Neural progenitor cell (in vitro differentiated cells): ENCODE data around the gene EGFLAM. TPM values are rescaled to one million over a fixed set of nuclear protein-coding genes. Genes with fewer than 3 reads are reported as not detected.

Source experiments
- DNase-seq: peaks from one replicate; pipeline ENCODE4 v3.0.0-alpha.2; 2016; ENCODE audit warnings: low spot score
- H2AFZ ChIP-seq: fragments of 200-600 bp; sonication (generic); replicated peaks from 2 replicates; pipeline ENCODE4 v1.6.1; 2016; ENCODE audit warnings: antibody characterized with exemption
- H3F3A ChIP-seq: fragments of 200-600 bp; sonication (generic); 2 replicates; pipeline ENCODE4 v1.6.1; 2016; ENCODE audit warnings: antibody characterized with exemption, low read depth
- H3K27ac ChIP-seq: fragments of 200-600 bp; sonication (generic); 2 replicates; pipeline ENCODE4 v1.5.1; 2016; ENCODE audit warnings: mild to moderate bottlenecking
- H3K27me3 ChIP-seq: fragments of 200-600 bp; sonication (generic); 2 replicates; pipeline ENCODE4 v1.6.1; 2016; ENCODE audit warnings: mild to moderate bottlenecking, moderate library complexity
- H3K36me3 ChIP-seq: fragments of 200-600 bp; sonication (generic); 2 replicates; pipeline ENCODE4 v1.5.1; 2016
- H3K4me1 ChIP-seq: fragments of 200-600 bp; sonication (generic); 2 replicates; pipeline ENCODE4 v1.6.1; 2016; ENCODE audit warnings: mixed run types
- H3K4me2 ChIP-seq: fragments of 200-600 bp; sonication (generic); 2 replicates; pipeline ENCODE4 v1.6.1; 2016
- H3K4me3 ChIP-seq: fragments of 200-600 bp; sonication (generic); 2 replicates; pipeline ENCODE4 v1.5.1; 2016
- H3K79me2 ChIP-seq: fragments of 200-600 bp; sonication (generic); 2 replicates; pipeline ENCODE4 v1.6.1; 2016; ENCODE audit warnings: low read depth
- H3K9ac ChIP-seq: fragments of 200-600 bp; sonication (generic); 2 replicates; pipeline ENCODE4 v1.6.1; 2016
- H3K9me3 ChIP-seq: fragments of 200-600 bp; sonication (generic); 2 replicates; pipeline ENCODE4 v1.5.1; 2016; ENCODE audit warnings: low read depth
- H4K20me1 ChIP-seq: fragments of 200-600 bp; sonication (generic); 2 replicates; pipeline ENCODE4 v1.6.1; 2016; ENCODE audit warnings: low read depth
- H3K27ac Mint-ChIP-seq: 3 replicates; pipeline ENCODE4 v1.8.0; 2021; ENCODE audit warnings: mixed read lengths
- H3K27me3 Mint-ChIP-seq: 2 replicates; pipeline ENCODE4 v1.8.0; 2022; ENCODE audit warnings: low read depth, mild to moderate bottlenecking, inconsistent platforms, moderate library complexity, mixed read lengths; ENCODE audit not compliant: insufficient read depth
- H3K36me3 Mint-ChIP-seq: 3 replicates; pipeline ENCODE4 v1.8.0; 2021; ENCODE audit warnings: mixed read lengths
- H3K4me1 Mint-ChIP-seq: 3 replicates; pipeline ENCODE4 v1.8.0; 2021; ENCODE audit warnings: mixed read lengths
- H3K4me3 Mint-ChIP-seq: 3 replicates; pipeline ENCODE4 v1.8.0; 2021; ENCODE audit warnings: mild to moderate bottlenecking, moderate library complexity, mixed read lengths
- H3K9me3 Mint-ChIP-seq: 3 replicates; pipeline ENCODE4 v1.8.0; 2020; ENCODE audit warnings: mixed read lengths
- EZH2 ChIP-seq: fragments of 200-600 bp; sonication (generic); IDR thresholded peaks from 2 replicates; pipeline ENCODE4 v1.6.1; 2017; ENCODE audit warnings: antibody characterized with exemption, mild to moderate bottlenecking, moderate library complexity
- EZH2phosphoT487 ChIP-seq: fragments of 200-600 bp; sonication (generic); IDR thresholded peaks from 2 replicates; pipeline ENCODE4 v1.6.1; 2017; ENCODE audit warnings: antibody characterized with exemption
- total RNA-seq: library from RNA; depleted of rRNA; stranded (reverse); fragments of >200 nt; gene quantifications from 2 replicates; pipeline ENCODE4 v1.2.3, GENCODE V29; 2015; ENCODE audit warnings: low replicate concordance
- TF ChIP-seq, protein P1 (sequence below): fragments of 200-600 bp; sonication (generic); IDR thresholded peaks from 2 replicates; pipeline ENCODE4 v1.5.1; 2017; ENCODE audit warnings: antibody characterized with exemption, mild to moderate bottlenecking

Gene EGFLAM
- total RNA-seq, 1 donor from 2014 or later = 0.69 TPM

DNA sequence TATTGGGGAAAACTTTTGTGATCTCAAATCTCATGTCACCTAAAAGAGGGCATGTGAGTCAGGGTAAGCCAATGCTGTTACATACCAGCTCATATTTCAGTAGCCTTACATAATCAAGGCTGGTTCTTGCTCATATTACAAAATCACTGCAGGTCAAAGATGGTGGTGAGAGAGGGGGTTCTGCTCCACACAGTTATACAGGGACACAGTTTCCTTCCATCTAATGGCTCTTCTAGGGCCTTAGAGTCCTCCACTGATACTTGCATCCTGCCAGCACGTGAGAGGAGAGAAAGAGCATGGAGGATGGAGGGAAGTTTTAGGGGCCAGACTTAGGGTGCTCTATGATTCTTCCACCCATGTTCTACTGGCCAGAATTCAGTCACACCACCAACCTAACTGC, 168.1 kb downstream of the EGFLAM start:
- H3K9me3 Mint-ChIP-seq = no peaks in the 10 kb centered on the region
- no peak overlapping the region for H3K9ac ChIP-seq
- H4K20me1 ChIP-seq = no peaks in the 10 kb centered on the region
- H3K4me2 ChIP-seq = no peak overlapping the region
- no peaks in the 10 kb centered on the region for H3K27me3 ChIP-seq
- no peak overlapping the region for H2AFZ ChIP-seq
- no peaks in the 10 kb centered on the region for H3K4me1 ChIP-seq
- no peak for DNase-seq
- no peak for TF ChIP-seq EZH2
- TF ChIP-seq, protein P1, sequence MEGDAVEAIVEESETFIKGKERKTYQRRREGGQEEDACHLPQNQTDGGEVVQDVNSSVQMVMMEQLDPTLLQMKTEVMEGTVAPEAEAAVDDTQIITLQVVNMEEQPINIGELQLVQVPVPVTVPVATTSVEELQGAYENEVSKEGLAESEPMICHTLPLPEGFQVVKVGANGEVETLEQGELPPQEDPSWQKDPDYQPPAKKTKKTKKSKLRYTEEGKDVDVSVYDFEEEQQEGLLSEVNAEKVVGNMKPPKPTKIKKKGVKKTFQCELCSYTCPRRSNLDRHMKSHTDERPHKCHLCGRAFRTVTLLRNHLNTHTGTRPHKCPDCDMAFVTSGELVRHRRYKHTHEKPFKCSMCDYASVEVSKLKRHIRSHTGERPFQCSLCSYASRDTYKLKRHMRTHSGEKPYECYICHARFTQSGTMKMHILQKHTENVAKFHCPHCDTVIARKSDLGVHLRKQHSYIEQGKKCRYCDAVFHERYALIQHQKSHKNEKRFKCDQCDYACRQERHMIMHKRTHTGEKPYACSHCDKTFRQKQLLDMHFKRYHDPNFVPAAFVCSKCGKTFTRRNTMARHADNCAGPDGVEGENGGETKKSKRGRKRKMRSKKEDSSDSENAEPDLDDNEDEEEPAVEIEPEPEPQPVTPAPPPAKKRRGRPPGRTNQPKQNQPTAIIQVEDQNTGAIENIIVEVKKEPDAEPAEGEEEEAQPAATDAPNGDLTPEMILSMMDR = no peak
- TF ChIP-seq EZH2phosphoT487 = no peak
- H3K9me3 ChIP-seq = no peaks in the 10 kb centered on the region
- H3K36me3 Mint-ChIP-seq = no peaks in the 10 kb centered on the region
- H3K79me2 ChIP-seq = no peaks in the 10 kb centered on the region
- no peaks in the 10 kb centered on the region for H3K36me3 ChIP-seq
- no peak overlapping the region for H3K4me3 Mint-ChIP-seq
- H3K4me3 ChIP-seq = no peak overlapping the region
- no peak overlapping the region for H3K27ac Mint-ChIP-seq
- H3K4me1 Mint-ChIP-seq = peaks cover 18% of the 10 kb centered on the region
- H3K27me3 Mint-ChIP-seq = no peaks in the 10 kb centered on the region
- no peak overlapping the region for H3K27ac ChIP-seq
- H3F3A ChIP-seq = no peaks in the 10 kb centered on the region

DNA sequence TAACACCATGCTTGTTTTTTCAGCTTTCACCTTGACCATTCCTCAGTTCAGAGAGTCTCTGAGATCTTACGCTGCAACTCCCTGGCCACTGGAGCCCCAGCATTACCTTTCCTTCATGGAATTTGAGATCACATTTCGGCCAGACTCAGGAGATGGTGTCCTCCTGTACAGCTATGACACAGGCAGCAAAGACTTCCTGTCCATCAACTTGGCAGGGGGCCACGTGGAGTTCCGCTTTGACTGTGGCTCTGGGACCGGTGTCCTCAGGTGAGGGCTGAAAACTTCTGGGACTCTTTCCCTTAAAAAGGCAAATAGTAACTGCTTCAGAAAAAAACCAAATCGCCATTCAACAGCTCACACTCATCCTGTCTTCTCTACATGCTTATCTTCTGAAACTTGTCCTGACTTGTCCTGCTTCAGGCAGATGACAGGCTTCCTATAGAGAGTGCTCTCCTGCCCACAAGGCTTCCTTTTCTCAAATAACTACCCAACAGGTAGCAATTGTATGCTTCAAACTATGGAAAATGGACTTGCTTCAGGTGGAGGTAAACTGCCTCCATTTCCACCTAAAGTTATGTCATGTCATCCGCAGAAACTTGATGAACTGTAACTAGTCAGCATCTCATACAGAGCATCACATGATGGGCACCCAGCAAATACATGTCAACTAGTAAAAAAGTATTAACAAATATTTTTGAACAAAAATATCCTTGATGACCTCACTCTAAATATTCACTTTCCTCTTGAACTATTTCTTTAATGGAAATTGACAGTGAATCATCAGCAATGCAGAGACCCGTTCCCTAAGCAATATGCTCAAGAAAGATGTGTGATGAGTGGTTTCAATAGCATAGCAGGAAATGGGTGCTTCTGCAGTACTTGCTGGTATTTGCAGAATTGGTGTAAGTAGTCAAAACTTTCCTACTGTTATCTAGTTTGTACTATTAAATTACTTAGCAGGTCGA, 168.9 kb downstream of the EGFLAM start:
- no peak overlapping the region for H2AFZ ChIP-seq
- Mint-ChIP-seq H3K27ac (no peak overlapping the region), H3K9me3 (no peaks in the 10 kb centered on the region), H3K27me3 (no peaks in the 10 kb centered on the region), H3K4me3 (no peak overlapping the region), H3K36me3 (no peaks in the 10 kb centered on the region), H3K4me1 (peaks cover 18% of the 10 kb centered on the region)
- no peak for DNase-seq
- TF ChIP-seq, protein P1 = no peak
- TF ChIP-seq EZH2 (no peak), EZH2phosphoT487 (no peak)
- H3K4me1 ChIP-seq = no peaks in the 10 kb centered on the region
- H3K27ac ChIP-seq = no peak overlapping the region
- no peak overlapping the region for H3K4me2 ChIP-seq
- no peaks in the 10 kb centered on the region for H3F3A ChIP-seq
- H4K20me1 ChIP-seq = no peaks in the 10 kb centered on the region
- H3K79me2 ChIP-seq = no peaks in the 10 kb centered on the region
- H3K9me3 ChIP-seq = no peaks in the 10 kb centered on the region
- H3K4me3 ChIP-seq = no peak overlapping the region
- no peaks in the 10 kb centered on the region for H3K27me3 ChIP-seq
- H3K36me3 ChIP-seq = no peaks in the 10 kb centered on the region
- H3K9ac ChIP-seq = no peak overlapping the region

DNA sequence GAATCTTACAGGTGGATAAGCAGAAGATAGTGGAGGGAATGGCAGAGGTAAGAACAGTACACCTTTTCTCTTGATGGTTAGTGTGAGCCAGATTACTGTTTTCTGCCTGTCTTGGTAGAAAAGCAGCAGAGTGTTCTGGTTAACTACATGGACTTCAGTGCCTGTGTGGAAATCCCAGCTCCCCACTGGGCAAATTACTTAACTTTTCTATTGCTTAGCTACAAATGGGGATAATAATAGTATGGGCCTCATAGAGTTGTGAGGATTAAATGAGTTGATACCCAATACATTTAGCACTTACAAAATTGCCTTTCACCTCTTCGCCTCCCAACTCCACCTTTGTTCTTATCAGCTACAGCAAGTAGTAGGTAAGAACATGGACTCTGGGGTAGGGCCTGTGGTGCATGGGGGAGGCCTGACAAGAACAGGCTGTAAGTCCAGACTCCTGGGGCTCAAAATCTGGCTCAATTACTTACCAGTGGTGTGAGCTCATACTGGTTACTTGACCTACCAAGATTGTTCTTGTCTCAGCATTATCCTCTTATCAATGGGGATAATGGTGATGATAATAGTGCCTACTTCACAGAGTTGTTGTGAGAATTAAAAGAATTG, 173.0 kb downstream of the EGFLAM start:
- Mint-ChIP-seq H3K27ac (no peak overlapping the region), H3K9me3 (no peaks in the 10 kb centered on the region), H3K36me3 (no peaks in the 10 kb centered on the region), H3K27me3 (no peaks in the 10 kb centered on the region), H3K4me1 (peaks cover 19% of the 10 kb centered on the region), H3K4me3 (no peak overlapping the region)
- Histone ChIP-seq H4K20me1 (no peaks in the 10 kb centered on the region), H3K4me2 (no peak overlapping the region), H3K9me3 (no peaks in the 10 kb centered on the region), H3K36me3 (no peaks in the 10 kb centered on the region), H3F3A (no peaks in the 10 kb centered on the region), H3K27ac (no peak overlapping the region), H2AFZ (no peak overlapping the region), H3K79me2 (no peaks in the 10 kb centered on the region), H3K4me1 (no peaks in the 10 kb centered on the region), H3K27me3 (no peaks in the 10 kb centered on the region), H3K4me3 (no peak overlapping the region), H3K9ac (no peak overlapping the region)
- TF ChIP-seq, protein P1 = no peak
- TF ChIP-seq EZH2phosphoT487 (no peak), EZH2 (no peak)
- no peak for DNase-seq
